ENCODE results near the gene CKS2. TPM values are rescaled to one million over a fixed set of nuclear protein-coding genes. Genes with fewer than 3 reads are reported as not detected.

The CKS2 gene
- total RNA-seq, 3 donors from 2014 or later: 18.2 to 32.4 (median 21.7) TPM

- Histone ChIP-seq H3K4me3 (no peak overlapping the region), H3K4me1 (peaks cover 2 to 5% of the 10 kb centered on the region in 2 donors), H3K27me3 (no peaks in the 10 kb centered on the region), H3K27ac (no peak overlapping the region), H3K9me3 (no peaks in the 10 kb centered on the region), H3K36me3 (peaks cover 8% of the 10 kb centered on the region)
- DNase-seq (ENCODE audit: low spot score in 2 of 2): no peak
- TF ChIP-seq CTCF (IDR thresholded peaks at IDR 0.05): no peak
- TF ChIP-seq POLR2AphosphoS5 (IDR thresholded peaks at IDR 0.05): no peak
- no peak for TF ChIP-seq POLR2A (IDR thresholded peaks at IDR 0.05)
- intact Hi-C loops (cut with DNase I; ENCODE audit: low total_unique reads): no loop called here
These were observed 17.1 kb downstream of the CKS2 start for GRCh38 chr9:89328064-89328463.

GRCh38 chr9:89329917-89330316 is 18.9 kb downstream of the CKS2 start:
- intact Hi-C loops (cut with DNase I; ENCODE audit: low total_unique reads): no loop called here
- H3K36me3 ChIP-seq: peaks cover 25% of the 10 kb centered on the region

GRCh38 chr9:89330513-89330912 is 19.5 kb downstream of the CKS2 start:
- TF ChIP-seq POLR2AphosphoS5 (IDR thresholded peaks at IDR 0.05) (no peak), CTCF (IDR thresholded peaks at IDR 0.05) (no peak), POLR2A (IDR thresholded peaks at IDR 0.05) (no peak)
- Histone ChIP-seq H3K9me3 (no peaks in the 10 kb centered on the region), H3K27ac (no peak overlapping the region), H3K4me3 (no peak overlapping the region), H3K4me1 (no peaks in the 10 kb centered on the region), H3K36me3 (peaks cover 25% of the 10 kb centered on the region), H3K27me3 (no peaks in the 10 kb centered on the region)
- DNase-seq (ENCODE audit: low spot score in 2 of 2): no peak
- intact Hi-C loops (cut with DNase I; ENCODE audit: low total_unique reads): no loop called here

More at GRCh38 chr9:89329917-89330316, 18.9 kb downstream of the CKS2 start:
- Histone ChIP-seq H3K9me3 (no peaks in the 10 kb centered on the region), H3K4me3 (no peak overlapping the region), H3K27me3 (no peaks in the 10 kb centered on the region), H3K4me1 (no peaks in the 10 kb centered on the region), H3K27ac (no peak overlapping the region)
- TF ChIP-seq POLR2AphosphoS5 (IDR thresholded peaks at IDR 0.05): no peak
- no peak for TF ChIP-seq CTCF (IDR thresholded peaks at IDR 0.05)
- no peak for TF ChIP-seq POLR2A (IDR thresholded peaks at IDR 0.05)
- no peak for DNase-seq (ENCODE audit: low spot score in 2 of 2)

GRCh38 chr9:89339807-89340206 is 28.8 kb downstream of the CKS2 start:
- no peak for TF ChIP-seq CTCF (IDR thresholded peaks at IDR 0.05)
- no peak for TF ChIP-seq POLR2A (IDR thresholded peaks at IDR 0.05)
- TF ChIP-seq POLR2AphosphoS5 (IDR thresholded peaks at IDR 0.05): no peak
- H3K4me3 ChIP-seq: no peak overlapping the region
- H3K36me3 ChIP-seq: peaks cover 9% of the 10 kb centered on the region
- no peak overlapping the region for H3K27ac ChIP-seq
- no peaks in the 10 kb centered on the region for H3K27me3 ChIP-seq
- no peaks in the 10 kb centered on the region for H3K4me1 ChIP-seq
- no peak for DNase-seq (ENCODE audit: low spot score in 2 of 2)
- intact Hi-C loops (cut with DNase I; ENCODE audit: low total_unique reads): no loop called here
- H3K9me3 ChIP-seq: no peaks in the 10 kb centered on the region

GRCh38 chr9:89340332-89340731 is 29.3 kb downstream of the CKS2 start:
- no peak for TF ChIP-seq POLR2AphosphoS5 (IDR thresholded peaks at IDR 0.05)
- no peak for TF ChIP-seq CTCF (IDR thresholded peaks at IDR 0.05)
- TF ChIP-seq POLR2A (IDR thresholded peaks at IDR 0.05): no peak
- H3K36me3 ChIP-seq: peaks cover 9% of the 10 kb centered on the region
- no peaks in the 10 kb centered on the region for H3K9me3 ChIP-seq
- H3K27ac ChIP-seq: no peak overlapping the region
- intact Hi-C loops (cut with DNase I; ENCODE audit: low total_unique reads): no loop called here
- no peak for DNase-seq (ENCODE audit: low spot score in 2 of 2)
- H3K4me3 ChIP-seq: no peak overlapping the region
- no peaks in the 10 kb centered on the region for H3K27me3 ChIP-seq
- H3K4me1 ChIP-seq: no peaks in the 10 kb centered on the region
